NB4 (cell line): ENCODE data around the gene RCN1.

Experiments used
- MYC ChIP-seq: IDR thresholded peaks from 2 replicates; pipeline ENCODE4 v1.6.1; 2011; ENCODE audit warnings: low read depth, low read length
- POLR2A ChIP-seq: IDR thresholded peaks from 2 replicates; pipeline ENCODE4 v1.6.1; 2011; ENCODE audit warnings: mild to moderate bottlenecking; ENCODE audit not compliant: insufficient read length; ENCODE audit errors: extremely low read depth
- TF ChIP-seq, protein P1 (sequence below): IDR thresholded peaks from one replicate; pipeline ENCODE4 v1.5.1; 2012; ENCODE audit warnings: low read depth, low read length

DNA sequence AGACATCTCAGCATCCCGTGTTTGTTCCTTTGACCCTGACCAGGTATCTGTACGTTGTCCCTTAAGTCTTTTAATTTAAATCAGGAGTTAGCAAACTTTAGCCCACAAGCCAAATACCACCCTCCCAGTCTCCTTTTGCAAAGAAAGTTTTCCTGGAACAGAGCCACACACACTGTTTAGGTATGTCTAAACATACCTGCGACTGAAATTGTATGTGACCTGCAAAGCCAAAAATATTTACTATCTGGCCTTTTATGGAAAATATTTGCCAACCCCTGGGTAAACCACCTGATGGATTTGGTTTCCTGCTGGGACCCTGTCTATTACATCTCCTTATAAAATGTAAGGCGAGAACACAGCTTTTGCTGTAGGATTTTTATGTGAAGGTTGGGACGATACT lies 20.2 kb upstream of the RCN1 start:
- TF ChIP-seq, protein P1, sequence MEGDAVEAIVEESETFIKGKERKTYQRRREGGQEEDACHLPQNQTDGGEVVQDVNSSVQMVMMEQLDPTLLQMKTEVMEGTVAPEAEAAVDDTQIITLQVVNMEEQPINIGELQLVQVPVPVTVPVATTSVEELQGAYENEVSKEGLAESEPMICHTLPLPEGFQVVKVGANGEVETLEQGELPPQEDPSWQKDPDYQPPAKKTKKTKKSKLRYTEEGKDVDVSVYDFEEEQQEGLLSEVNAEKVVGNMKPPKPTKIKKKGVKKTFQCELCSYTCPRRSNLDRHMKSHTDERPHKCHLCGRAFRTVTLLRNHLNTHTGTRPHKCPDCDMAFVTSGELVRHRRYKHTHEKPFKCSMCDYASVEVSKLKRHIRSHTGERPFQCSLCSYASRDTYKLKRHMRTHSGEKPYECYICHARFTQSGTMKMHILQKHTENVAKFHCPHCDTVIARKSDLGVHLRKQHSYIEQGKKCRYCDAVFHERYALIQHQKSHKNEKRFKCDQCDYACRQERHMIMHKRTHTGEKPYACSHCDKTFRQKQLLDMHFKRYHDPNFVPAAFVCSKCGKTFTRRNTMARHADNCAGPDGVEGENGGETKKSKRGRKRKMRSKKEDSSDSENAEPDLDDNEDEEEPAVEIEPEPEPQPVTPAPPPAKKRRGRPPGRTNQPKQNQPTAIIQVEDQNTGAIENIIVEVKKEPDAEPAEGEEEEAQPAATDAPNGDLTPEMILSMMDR = no peak
- TF ChIP-seq POLR2A (no peak), MYC (no peak)
